IMR-90 (cell line): Measurements from ENCODE around the gene RANBP3. TPM values are rescaled to one million over a fixed set of nuclear protein-coding genes. Genes with fewer than 3 reads are reported as not detected.

Source experiments
- ATAC-seq: fragments of 200-7000 bp; cut with Tn5 transposase; 2 replicates; pipeline ENCODE4 v1.9.1; 2020; ENCODE audit warnings: low read depth, mild to moderate bottlenecking, moderate library complexity
- BruUV-seq: library from RNA; stranded (reverse); fragments of 400-500 nt; replicated peaks from 2 replicates; lab custom pipeline; 2021; lab: Mats Ljungman, UMichigan
- CTCF ChIA-PET: fragments of 300-600 bp; formaldehyde crosslinking; extraction: SDS; loops from one replicate; lab custom pipeline; 2021; ENCODE audit warnings: antibody characterized with exemption; lab: Yijun Ruan, JAX
- POLR2A ChIA-PET: fragments of 300-600 bp; sonication (Branson Sonifier 250); formaldehyde crosslinking; loops from one replicate; lab custom pipeline; 2022; ENCODE audit warnings: antibody characterized with exemption; ENCODE audit not compliant: unreplicated experiment; lab: Charles Lee
- DNase-seq: peaks from one replicate; pipeline ENCODE4 v3.0.0; 2013
- H2AFZ ChIP-seq: replicated peaks from 2 replicates; pipeline ENCODE3; 2013; ENCODE audit warnings: low read length, mild to moderate bottlenecking; ENCODE audit not compliant: poor library complexity
- H2AK5ac ChIP-seq: 2 replicates; pipeline ENCODE4 v1.6.1; 2013; ENCODE audit warnings: low read depth, low read length, inconsistent platforms
- H2AK9ac ChIP-seq: replicated peaks from 2 replicates; pipeline ENCODE3; 2013; ENCODE audit warnings: mild to moderate bottlenecking, low read depth, low read length, moderate library complexity; ENCODE audit not compliant: poor library complexity
- H2BK120ac ChIP-seq: 2 replicates; pipeline ENCODE4 v1.6.1; 2013; ENCODE audit warnings: low read depth, low read length, inconsistent platforms
- H2BK15ac ChIP-seq: 3 replicates; pipeline ENCODE4 v1.6.1; 2013; ENCODE audit warnings: low read depth, low read length, inconsistent platforms
- H2BK20ac ChIP-seq: 2 replicates; pipeline ENCODE4 v1.6.1; 2013; ENCODE audit warnings: low read depth, mild to moderate bottlenecking, inconsistent platforms, low read length, moderate library complexity
- H2BK5ac ChIP-seq: 2 replicates; pipeline ENCODE4 v1.6.1; 2013; ENCODE audit warnings: mild to moderate bottlenecking, low read depth, low read length, inconsistent platforms; ENCODE audit not compliant: poor library complexity, severe bottlenecking
- H3K14ac ChIP-seq: replicated peaks from 2 replicates; pipeline ENCODE4 v1.6.1; 2013; ENCODE audit warnings: low read depth, low read length, inconsistent platforms
- H3K18ac ChIP-seq: 2 replicates; pipeline ENCODE4 v1.6.1; 2013; ENCODE audit warnings: low read depth, low read length, control low read depth
- H3K23ac ChIP-seq: 2 replicates; pipeline ENCODE4 v1.6.1; 2013; ENCODE audit warnings: low read depth, low read length, inconsistent platforms
- H3K27ac ChIP-seq: 2 replicates; pipeline ENCODE4 v1.5.1; 2013; ENCODE audit warnings: mild to moderate bottlenecking, control low read depth, low read length; ENCODE audit not compliant: insufficient read depth
- H3K27me3 ChIP-seq: 2 replicates; pipeline ENCODE4 v1.6.1; 2013; ENCODE audit warnings: low read length; ENCODE audit not compliant: control insufficient read depth, insufficient read depth
- H3K36me3 ChIP-seq: 2 replicates; pipeline ENCODE4 v1.6.1; 2013; ENCODE audit warnings: low read length, mixed read lengths; ENCODE audit not compliant: control insufficient read depth, insufficient read depth
- H3K4ac ChIP-seq: 2 replicates; pipeline ENCODE4 v1.6.1; 2013; ENCODE audit warnings: low read depth, low read length, inconsistent platforms
- H3K4me1 ChIP-seq: 2 replicates; pipeline ENCODE4 v1.6.1; 2013; ENCODE audit warnings: low read length, mixed read lengths; ENCODE audit not compliant: control insufficient read depth, insufficient read depth
- H3K4me2 ChIP-seq: 2 replicates; pipeline ENCODE4 v1.6.1; 2013; ENCODE audit warnings: low read depth, mild to moderate bottlenecking, control low read depth, low read length, moderate library complexity
- H3K4me3 ChIP-seq: 2 replicates; pipeline ENCODE4 v1.5.1; 2013; ENCODE audit warnings: low read depth, mild to moderate bottlenecking, control low read depth, low read length, moderate library complexity; ENCODE audit not compliant: insufficient read depth
- H3K56ac ChIP-seq: 2 replicates; pipeline ENCODE4 v1.6.1; 2013; ENCODE audit warnings: low read length, inconsistent platforms; ENCODE audit not compliant: insufficient read depth; ENCODE audit errors: extremely low read depth
- H3K79me1 ChIP-seq, 2 experiments: 2 replicates each; pipeline ENCODE4 v1.6.1; 2013; ENCODE audit warnings: low read length in 2 of 2, inconsistent platforms in 1 of 2, low read depth in 1 of 2
- H3K9ac ChIP-seq: 2 replicates; pipeline ENCODE4 v1.6.1; 2013; ENCODE audit warnings: low read depth, low read length, control low read depth
- H3K9me1 ChIP-seq: 2 replicates; pipeline ENCODE4 v1.6.1; 2013; ENCODE audit warnings: low read length, inconsistent platforms; ENCODE audit not compliant: insufficient read depth
- H3K9me3 ChIP-seq: 2 replicates; pipeline ENCODE4 v1.6.1; 2013; ENCODE audit warnings: low read length; ENCODE audit not compliant: control insufficient read depth, insufficient read depth
- H4K20me1 ChIP-seq: 2 replicates; pipeline ENCODE4 v1.6.1; 2013; ENCODE audit warnings: low read length, inconsistent platforms; ENCODE audit not compliant: insufficient read depth
- H4K5ac ChIP-seq: 2 replicates; pipeline ENCODE4 v1.6.1; 2013; ENCODE audit warnings: mild to moderate bottlenecking, low read depth, low read length, control low read depth
- H4K8ac ChIP-seq, 2 experiments: 2 replicates each; pipeline ENCODE4 v1.6.1; 2013; ENCODE audit warnings: low read depth in 2 of 2, low read length in 2 of 2, control low read depth in 1 of 2, inconsistent platforms in 1 of 2
- H4K91ac ChIP-seq: 2 replicates; pipeline ENCODE4 v1.6.1; 2013; ENCODE audit warnings: low read depth, low read length, inconsistent platforms; ENCODE audit not compliant: insufficient read depth
- BHLHE40 ChIP-seq: fragments of 150-350 bp; IDR thresholded peaks from 2 replicates; pipeline ENCODE4 v1.6.1; 2016; ENCODE audit warnings: mild to moderate bottlenecking, low read depth, low read length
- ELK1 ChIP-seq: fragments of 150-350 bp; IDR thresholded peaks from 2 replicates; pipeline ENCODE4 v1.6.1; 2016; ENCODE audit warnings: low read depth, mild to moderate bottlenecking, low read length, moderate library complexity, borderline replicate concordance
- MAFK ChIP-seq: IDR thresholded peaks from 2 replicates; pipeline ENCODE4 v1.6.1; 2012; ENCODE audit warnings: low read depth, low read length, improper control_type of control experiment
- MAZ ChIP-seq: IDR thresholded peaks from 2 replicates; pipeline ENCODE4 v1.6.1; 2012; ENCODE audit warnings: low read depth, mild to moderate bottlenecking, low read length, improper control_type of control experiment, moderate library complexity, borderline replicate concordance
- MXI1 ChIP-seq: IDR thresholded peaks from 2 replicates; pipeline ENCODE4 v1.6.1; 2012; ENCODE audit warnings: low read depth, mild to moderate bottlenecking, low read length, moderate library complexity, borderline replicate concordance
- NFE2L2 ChIP-seq: fragments of 150-350 bp; IDR thresholded peaks from 2 replicates; pipeline ENCODE4 v1.6.1; 2016; ENCODE audit warnings: low read depth, mild to moderate bottlenecking, low read length
- RAD21 ChIP-seq: IDR thresholded peaks from 2 replicates; pipeline ENCODE4 v1.6.1; 2012; ENCODE audit warnings: low read length, improper control_type of control experiment
- RFX5 ChIP-seq: IDR thresholded peaks from 2 replicates; pipeline ENCODE4 v1.8.0; 2012; ENCODE audit warnings: low read depth, mild to moderate bottlenecking, low read length, moderate library complexity
- USF2 ChIP-seq: fragments of 150-350 bp; IDR thresholded peaks from 2 replicates; pipeline ENCODE4 v1.6.1; 2017; ENCODE audit warnings: mild to moderate bottlenecking, antibody characterized with exemption, low read length, low read depth
- WGBS, 2 experiments: methylation state at CpG; one replicate each; pipeline versions ENCODE4 v1.1.5 to v1.1.7; 2013; ENCODE audit warnings: missing lambda C conversion rate in 2 of 2; ENCODE audit not compliant: insufficient read length in 1 of 2; ENCODE audit errors: extremely low coverage in 2 of 2; 5-methylcytosine and 5-hydroxymethylcytosine counted together
- dilution Hi-C: fragments of 300-500 bp; cut with HindIII; formaldehyde crosslinking; loops from one replicate; pipeline ENCODE4 v1.14.3; 2018; ENCODE audit warnings: low sequenced_read_pairs; ENCODE audit not compliant: unreplicated experiment
- in situ Hi-C: fragments of 300-500 bp; cut with MboI; formaldehyde crosslinking; loops from 3 replicates; pipeline ENCODE4 v1.14.3; 2019; ENCODE audit warnings: low sequenced_read_pairs, inconsistent platforms, mixed read lengths
- intact Hi-C: fragments of 100-400 bp; cut with micrococcal nuclease; formaldehyde crosslinking; loops from 2 replicates; pipeline ENCODE4 v1.10.0; 2022
- polyA plus RNA-seq, 3 experiments: library from polyadenylated mRNA; depleted of rRNA; stranded (reverse); fragments of >200 nt; gene quantifications; 2 replicates each; pipeline ENCODE4 v1.2.3, GENCODE V29; 2012; ENCODE audit warnings: low replicate concordance in 1 of 3
- total RNA-seq: library from RNA; depleted of rRNA; stranded (reverse); fragments of >200 nt; gene quantifications from 2 replicates; pipeline ENCODE4 v1.2.3, GENCODE V29; 2012

The RANBP3 gene
- total and polyA plus RNA-seq, 2 of the 4 experiments (the other 2 are of a cell fraction) = 42.5 to 111 TPM

- H4K91ac ChIP-seq = peak overlapping the region; percentile 49; the same call in 1 of the 2 replicates
- H3K4me2 ChIP-seq = peak overlapping the region; percentile 99
- peaks cover 14% of the 10 kb centered on the region for H3K4me1 ChIP-seq
- peak; percentile 6 for ATAC-seq
- H3K27ac ChIP-seq = peak overlapping the region; percentile 80
- in situ Hi-C loops = no loop called here
- H3K9me1 ChIP-seq = peaks cover 23% of the 10 kb centered on the region
- peak overlapping the region; percentile 46; the same call in 1 of the 2 replicates for H3K56ac ChIP-seq
- no peaks in the 10 kb centered on the region for H3K9me3 ChIP-seq
- H2BK120ac ChIP-seq = 0 out of 2 replicates have a peak overlapping the region, but pooled peaks have one; percentile 40
- H2BK15ac ChIP-seq = no peak overlapping the region
- peak overlapping the region; percentile 86 for H3K4ac ChIP-seq
- H3K36me3 ChIP-seq = peaks cover 17% of the 10 kb centered on the region
- H2BK20ac ChIP-seq = no peak overlapping the region
- H3K14ac ChIP-seq = peak overlapping the region; percentile 85
- peak overlapping the region; percentile 61 for H3K4me3 ChIP-seq
- no peaks in the 10 kb centered on the region for H3K27me3 ChIP-seq
- WGBS, 2 experiments = 0% methylated on average over 28 of the region's 43 CpGs; no CpG with 5 or more reads in 1 of the 2 experiments
- H3K23ac ChIP-seq = peak overlapping the region; percentile 68
- BruUV-seq = no TSS peak
- H2AK5ac ChIP-seq = peak overlapping the region; percentile 85
- dilution Hi-C loops = no loop called here
- no peak for DNase-seq
- peaks cover 45% of the 10 kb centered on the region for H4K20me1 ChIP-seq
- ChIA-PET POLR2A (interaction anchor here (0.6 kb wide), 2 partner anchors 250 to 300 kb away, joined by 4 read pairs; no protein-coding TSS in a partner anchor), CTCF (interaction anchor here (1.0 kb wide), 1 partner anchor 9 kb away, joined by 4 read pairs; no protein-coding TSS in a partner anchor)
- H3K18ac ChIP-seq = no peak overlapping the region
- TF ChIP-seq BHLHE40 (no peak), RAD21 (no peak), MAZ (no peak), RFX5 (no peak), USF2 (no peak), MAFK (no peak), MXI1 (no peak), NFE2L2 (no peak), ELK1 (no peak)
- no peak overlapping the region for H4K5ac ChIP-seq
- intact Hi-C loops = no loop called here
- H3K9ac ChIP-seq = peak overlapping the region; percentile 69
- peaks cover 15 to 64% of the 10 kb centered on the region in 2 experiments for H3K79me1 ChIP-seq
- peak overlapping the region; percentile 61 to 93; a peak in 3 of 4 replicates for H4K8ac ChIP-seq
- peak overlapping the region; percentile 79 for H2BK5ac ChIP-seq
- peak overlapping the region; percentile 97 for H2AK9ac ChIP-seq
- H2AFZ ChIP-seq = peak overlapping the region; percentile 99
Observed at GRCh38 chr19:5977222-5977784, 637 bp downstream of the RANBP3 start.
